Aorta (tissue), 5 donors: ENCODE data around the gene CNKSR3. TPM values are rescaled to one million over a fixed set of nuclear protein-coding genes. Genes with fewer than 3 reads are reported as not detected.

Source experiments
- ATAC-seq: fragments of 200-7000 bp; cut with Tn5 transposase; one replicate; pipeline ENCODE4 v1.9.1; 2022; ENCODE audit warnings: moderate library complexity; ENCODE audit not compliant: low FRiP score
- DNase-seq, 2 donors: peaks; one replicate each; pipeline ENCODE4 v3.0.0-alpha.2; 2020
- H3K27ac ChIP-seq, 2 donors: one replicate each; pipeline ENCODE4 v1.5.1; 2013; ENCODE audit warnings: low read length in 2 of 2, mild to moderate bottlenecking in 2 of 2, moderate library complexity in 2 of 2, control low read depth in 1 of 2, inconsistent platforms in 1 of 2, low read depth in 1 of 2
- H3K27me3 ChIP-seq, 2 donors: one replicate each; pipeline ENCODE4 v1.6.1; 2013; ENCODE audit warnings: control low read depth in 1 of 2, low read length in 1 of 2, mild to moderate bottlenecking in 1 of 2, moderate library complexity in 1 of 2; ENCODE audit not compliant: insufficient read depth in 2 of 2, control insufficient read depth in 1 of 2
- H3K36me3 ChIP-seq, 2 donors: one replicate each; pipeline ENCODE4 v1.6.1; 2013; ENCODE audit warnings: control low read depth in 1 of 2, low read length in 1 of 2, mild to moderate bottlenecking in 1 of 2; ENCODE audit not compliant: insufficient read depth in 2 of 2, control insufficient read depth in 1 of 2
- H3K4me1 ChIP-seq, 2 donors: one replicate each; pipeline ENCODE4 v1.6.1; 2013; ENCODE audit warnings: low read length in 2 of 2, control low read depth in 1 of 2, mild to moderate bottlenecking in 1 of 2, moderate library complexity in 1 of 2; ENCODE audit not compliant: insufficient read depth in 2 of 2, control insufficient read depth in 1 of 2
- H3K4me3 ChIP-seq, 2 donors: one replicate each; pipeline ENCODE4 v1.5.1; 2013; ENCODE audit warnings: low read length in 2 of 2, control low read depth in 1 of 2, mild to moderate bottlenecking in 1 of 2
- H3K9me3 ChIP-seq: one replicate; pipeline ENCODE4 v1.6.1; 2013; ENCODE audit warnings: mild to moderate bottlenecking, low read length; ENCODE audit not compliant: control insufficient read depth
- WGBS, 2 donors: extraction: QIAGEN DNeasy Blood & Tissue Kit; methylation state at CpG; one replicate each; pipeline ENCODE4 v1.1.7; 2013; 5-methylcytosine and 5-hydroxymethylcytosine counted together
- intact Hi-C, 2 donors: fragments of 100-400 bp; cut with DNase I; formaldehyde crosslinking; loops; one replicate each; pipeline versions ENCODE4 v1.14.2 to v1.15.0; 2022
- polyA plus RNA-seq, 2 donors: library from polyadenylated mRNA; stranded (reverse); fragments of 200-250 nt; gene quantifications; one replicate each; pipeline ENCODE4 v1.2.3, GENCODE V29; 2013
- total RNA-seq, 2 donors: library from RNA; stranded (reverse); fragmentation: NEBNext Ultra II Directional; extraction: Animal tissue kit (Norgen Biotek cat#: 25700); gene quantifications; one replicate each; pipeline ENCODE4 v1.2.1, GENCODE V29; 2021
- donor health status: healthy with polysubstance abuse.
- donor health status: Bipolar disorder and iron deficiency.
- donor health status: DM: no; HTN: no; CAD: no.
- donor health status: DM: no; HTN: no; CAD: no.
- donor health status: DM: yes; HTN: yes; CAD: no.

The CNKSR3 gene
- total and polyA plus RNA-seq, 4 donors: 9.3 to 41.2 (median 15.6) TPM

DNA sequence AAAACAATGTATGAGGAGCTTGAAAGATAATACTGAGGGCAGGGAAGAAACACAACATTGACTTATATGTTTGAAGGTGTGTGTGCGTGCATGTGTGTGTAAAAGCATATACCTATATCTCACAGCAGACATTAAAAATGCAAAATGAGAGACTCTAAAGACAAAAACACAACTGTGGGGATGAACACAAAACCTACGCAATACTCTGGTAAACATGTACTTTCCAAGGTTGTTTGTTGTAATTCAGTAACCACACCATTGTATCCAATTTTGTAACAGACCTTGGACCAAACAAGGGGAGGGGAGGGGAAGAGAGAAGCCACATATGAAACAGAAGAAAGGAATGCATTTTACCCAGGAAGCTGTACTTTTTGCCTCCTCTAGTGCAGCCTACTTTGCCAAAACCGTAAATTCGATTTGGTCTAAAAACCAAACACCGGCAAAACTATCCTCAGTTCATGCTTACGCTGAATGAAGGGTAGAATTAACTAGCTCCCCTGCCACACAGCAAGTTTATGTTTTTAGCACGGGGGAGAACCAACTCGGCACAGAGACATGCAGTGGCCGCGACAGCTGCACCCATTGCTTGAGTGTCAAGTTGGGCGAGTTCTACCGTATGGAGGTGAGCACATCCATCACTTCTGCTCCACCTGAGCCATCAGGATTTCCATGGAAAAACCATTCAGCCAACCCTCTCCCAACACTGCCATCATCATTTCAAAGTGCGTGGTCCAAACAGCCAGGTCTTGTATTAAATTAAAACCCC, 50.0 kb downstream of the CNKSR3 start:
- ATAC-seq: no peak
- Histone ChIP-seq H3K27ac (peak overlapping the region; percentile 50 to 97), H3K4me1 (peaks cover 0 to 14% of the 10 kb centered on the region in 2 donors), H3K27me3 (no peaks in the 10 kb centered on the region), H3K4me3 (no peak overlapping the region), H3K9me3 (no peaks in the 10 kb centered on the region), H3K36me3 (no peaks in the 10 kb centered on the region)
- DNase-seq: no peak
- intact Hi-C loops: no loop called here
- 58 to 61% methylated on average over 13 of the region's 13 CpGs for WGBS, 2 donors

DNA sequence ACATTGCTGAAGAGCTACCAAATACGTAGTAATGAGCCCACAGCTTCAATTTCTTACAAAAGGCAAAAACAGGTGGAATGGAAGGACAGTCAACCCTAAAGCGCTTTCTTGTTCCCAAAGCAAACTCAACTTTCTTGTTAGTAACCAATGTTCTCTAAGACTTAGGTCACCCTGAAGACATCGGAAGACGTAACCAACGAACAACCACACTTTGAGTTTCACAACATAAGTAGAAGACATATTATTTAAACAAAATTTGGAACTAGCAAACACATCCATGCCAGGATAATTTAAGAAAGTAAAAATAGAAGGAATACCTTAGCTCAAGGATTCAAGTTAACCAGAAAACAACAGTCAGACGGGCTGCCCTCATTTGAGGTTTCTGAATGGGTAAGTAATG, 51.0 kb downstream of the CNKSR3 start:
- Histone ChIP-seq H3K36me3 (no peaks in the 10 kb centered on the region), H3K27me3 (no peaks in the 10 kb centered on the region), H3K4me1 (peaks cover 0 to 14% of the 10 kb centered on the region in 2 donors), H3K9me3 (no peaks in the 10 kb centered on the region), H3K27ac (peak overlapping the region; percentile 83 to 97), H3K4me3 (no peak overlapping the region)
- intact Hi-C loops: no loop called here
- DNase-seq: no peak
- 26 to 28% methylated on average over 6 of the region's 6 CpGs for WGBS, 2 donors
- no peak for ATAC-seq

DNA sequence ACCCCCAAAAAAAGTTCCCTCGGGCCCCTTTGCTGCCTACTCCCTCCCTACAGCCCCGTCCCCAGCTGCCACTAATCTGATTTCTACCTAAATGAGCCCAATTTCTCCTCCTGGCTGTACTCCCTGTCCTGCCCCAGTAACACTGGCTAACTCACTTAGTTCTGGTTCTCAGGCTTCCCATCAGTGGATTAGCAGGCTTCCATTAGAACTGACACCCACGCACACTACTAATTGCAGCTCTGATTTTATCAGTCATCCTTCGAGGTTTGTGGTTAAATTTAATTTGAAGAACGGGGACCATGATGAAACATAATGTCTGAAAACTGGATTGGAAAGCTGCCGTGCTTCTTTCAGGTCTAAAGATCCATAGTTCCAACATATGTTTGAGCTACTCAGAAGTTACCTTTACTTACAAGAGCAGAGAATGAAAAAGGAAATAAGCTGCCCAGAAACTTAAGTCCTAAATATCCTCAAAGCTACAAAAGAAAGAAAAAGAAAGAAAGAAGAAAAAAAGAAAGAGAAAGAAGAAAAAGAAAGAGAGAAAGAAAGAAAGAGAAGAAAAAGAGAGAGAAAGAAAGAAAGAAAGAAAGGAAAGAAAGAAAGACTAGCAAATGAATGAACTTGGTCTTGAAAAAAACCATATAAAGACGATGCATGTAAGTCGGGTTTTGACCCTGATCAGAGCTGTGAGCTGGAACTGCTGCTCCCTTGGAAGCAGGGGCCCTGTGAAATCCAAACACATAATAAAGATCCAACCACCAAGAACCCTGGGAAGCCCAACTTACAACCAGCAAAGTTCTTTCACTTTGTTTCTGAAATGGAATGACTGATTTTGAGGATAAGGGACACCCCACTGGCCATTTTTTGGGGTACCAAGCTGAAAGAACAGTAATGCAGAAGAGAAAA, 51.7 kb downstream of the CNKSR3 start:
- intact Hi-C loops: no loop called here
- Histone ChIP-seq H3K36me3 (no peaks in the 10 kb centered on the region), H3K27ac (peak overlapping the region; percentile 77 to 97), H3K9me3 (no peaks in the 10 kb centered on the region), H3K27me3 (no peaks in the 10 kb centered on the region), H3K4me1 (peaks cover 0 to 14% of the 10 kb centered on the region in 2 donors), H3K4me3 (no peak overlapping the region)
- ATAC-seq (no peak), DNase-seq (no peak)
- WGBS, 2 donors: 20 to 21% methylated on average over 8 of the region's 8 CpGs

- DNase-seq: no peak
- intact Hi-C loops: no loop called here
- no peak for ATAC-seq
- 7 to 15% methylated on average over 5 of the region's 5 CpGs for WGBS, 2 donors
- Histone ChIP-seq H3K9me3 (no peaks in the 10 kb centered on the region), H3K36me3 (no peaks in the 10 kb centered on the region), H3K27me3 (no peaks in the 10 kb centered on the region), H3K27ac (peak overlapping the region in 1 of 2 donors; percentile 77), H3K4me1 (peaks cover 0 to 18% of the 10 kb centered on the region in 2 donors), H3K4me3 (no peak overlapping the region)
Observed at GRCh38 chr6:154457881-154458284, 52.6 kb downstream of the CNKSR3 start.

DNA sequence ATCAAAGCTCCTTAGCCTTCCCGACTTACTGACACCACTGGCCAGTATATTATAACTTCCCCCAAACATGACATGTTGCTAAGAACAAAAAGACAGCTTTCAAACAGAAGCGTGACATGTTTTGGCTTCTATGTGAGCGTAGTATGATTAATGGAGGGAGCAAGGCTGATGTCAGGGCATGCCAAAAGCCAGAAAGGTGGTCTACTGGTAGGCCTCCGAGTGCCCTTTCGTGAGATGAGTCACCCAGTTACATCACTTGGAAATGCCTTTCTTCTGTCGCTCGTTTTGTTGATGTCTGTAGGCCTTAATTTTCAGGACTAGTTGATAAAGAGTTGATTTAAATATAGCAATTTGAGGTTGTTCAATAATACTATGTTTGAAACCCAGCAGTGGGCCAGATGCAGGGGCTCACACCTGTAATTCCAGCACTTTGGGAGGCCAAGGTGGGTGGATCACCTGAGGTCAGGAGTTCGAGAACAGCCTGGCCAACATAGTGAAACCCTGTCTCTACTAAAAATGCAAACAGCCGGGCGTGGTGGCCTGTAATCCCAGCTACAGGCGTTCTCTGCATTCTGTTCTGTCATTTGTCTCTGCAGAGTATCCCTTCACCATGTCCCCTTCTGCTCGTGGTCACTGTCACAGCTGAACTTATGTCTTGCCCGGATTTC, 53.3 kb downstream of the CNKSR3 start:
- H3K9me3 ChIP-seq: no peaks in the 10 kb centered on the region
- H3K4me1 ChIP-seq: peaks cover 0 to 18% of the 10 kb centered on the region in 2 donors
- no peaks in the 10 kb centered on the region for H3K36me3 ChIP-seq
- no peak for DNase-seq
- H3K27ac ChIP-seq: peak overlapping the region in 1 of 2 donors; percentile 77
- H3K4me3 ChIP-seq: no peak overlapping the region
- WGBS, 2 donors: 46 to 53% methylated on average over 13 of the region's 13 CpGs
- intact Hi-C loops: no loop called here
- no peaks in the 10 kb centered on the region for H3K27me3 ChIP-seq
- no peak for ATAC-seq

DNA sequence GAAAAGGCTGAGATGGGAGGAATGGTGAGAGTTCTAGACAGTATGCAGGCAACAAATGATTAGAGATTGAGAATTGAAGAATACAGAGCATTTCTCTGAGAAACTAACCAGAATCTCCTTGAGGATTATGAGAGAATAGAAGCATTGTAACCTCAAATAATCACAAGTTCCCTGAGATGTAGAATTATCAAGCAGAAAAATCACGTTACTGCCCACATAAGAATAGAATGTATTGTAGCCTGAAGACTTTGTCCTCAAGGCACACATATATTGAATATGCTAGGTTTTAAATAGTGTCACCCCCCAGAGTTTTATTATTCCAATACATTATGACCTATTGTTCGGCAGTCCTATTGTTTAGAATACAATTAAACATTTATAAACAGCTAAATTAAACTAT, 57.2 kb downstream of the CNKSR3 start:
- no peak overlapping the region for H3K27ac ChIP-seq
- DNase-seq (no peak), ATAC-seq (no peak)
- H3K4me3 ChIP-seq: no peak overlapping the region
- WGBS, 2 donors: 43 to 53% methylated on average over 2 of the region's 2 CpGs
- H3K4me1 ChIP-seq: peaks cover 0 to 7% of the 10 kb centered on the region in 2 donors
- no peaks in the 10 kb centered on the region for H3K36me3 ChIP-seq
- H3K9me3 ChIP-seq: no peaks in the 10 kb centered on the region
- H3K27me3 ChIP-seq: no peaks in the 10 kb centered on the region
- intact Hi-C loops: no loop called here

GRCh38 chr6:154450498-154450897, 60.0 kb downstream of the CNKSR3 start:
- ATAC-seq (no peak), DNase-seq (no peak)
- peaks cover 0 to 12% of the 10 kb centered on the region in 2 donors for H3K4me1 ChIP-seq
- intact Hi-C loops: no loop called here
- H3K27ac ChIP-seq: no peak overlapping the region
- H3K27me3 ChIP-seq: no peaks in the 10 kb centered on the region
- 45 to 53% methylated on average over 3 of the region's 3 CpGs for WGBS, 2 donors
- H3K9me3 ChIP-seq: no peaks in the 10 kb centered on the region
- H3K36me3 ChIP-seq: no peaks in the 10 kb centered on the region
- H3K4me3 ChIP-seq: no peak overlapping the region

DNA sequence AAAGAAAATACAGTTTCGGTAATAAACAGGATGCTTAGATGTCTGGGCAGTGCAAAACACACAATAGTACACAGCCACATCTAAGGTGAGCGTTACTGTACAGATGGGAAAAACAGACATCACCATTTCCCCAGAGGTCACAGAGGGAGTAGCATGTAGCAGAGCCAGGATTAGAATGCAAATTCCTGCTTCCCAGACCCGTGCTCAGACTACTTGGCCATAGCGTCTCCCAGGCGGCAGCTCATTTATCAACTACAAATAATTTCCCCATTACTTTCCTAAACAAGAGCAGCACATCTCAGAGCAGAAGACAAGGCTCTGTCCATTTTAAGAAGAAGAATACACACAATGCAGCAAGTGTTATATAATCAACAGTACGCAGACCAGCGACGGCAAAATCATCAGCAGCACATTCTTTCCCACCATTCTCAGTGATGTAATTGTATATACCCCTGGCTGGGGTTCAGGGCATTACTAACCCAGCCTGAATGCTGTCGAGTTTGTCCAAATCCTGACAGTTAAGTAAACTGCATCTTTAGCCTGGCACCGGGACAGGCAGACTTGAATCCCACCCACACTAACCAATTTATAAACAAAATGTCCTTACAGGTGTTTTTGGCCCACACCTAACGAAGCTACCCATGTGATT, 61.9 kb downstream of the CNKSR3 start:
- Histone ChIP-seq H3K4me3 (no peak overlapping the region), H3K4me1 (peaks cover 0 to 12% of the 10 kb centered on the region in 2 donors), H3K9me3 (no peaks in the 10 kb centered on the region), H3K36me3 (no peaks in the 10 kb centered on the region), H3K27ac (peak overlapping the region in 1 of 2 donors; percentile 59), H3K27me3 (no peaks in the 10 kb centered on the region)
- WGBS, 2 donors: 5 to 6% methylated on average over 11 of the region's 11 CpGs
- ATAC-seq: peak; percentile 65
- peak in 1 of 2 donors; percentile 55 for DNase-seq
- intact Hi-C loops: loop anchor here in 1 of 2 donors (5.0 kb wide), 2 partner anchors 36 to 39 kb away; no protein-coding TSS in a partner anchor
